K562 (cell line): ENCODE data around the gene CHRNA9. TPM values are rescaled to one million over a fixed set of nuclear protein-coding genes. Genes with fewer than 3 reads are reported as not detected.

Experiments
- CHCHD3 ChIP-seq: fragments of 250-450 bp; sonication (Bioruptor Pico); IDR thresholded peaks from 2 replicates; pipeline ENCODE4 v2.1.2; 2022; ENCODE audit warnings: mild to moderate bottlenecking
- CTBP1 ChIP-seq: fragments of 450-650 bp; IDR thresholded peaks from 2 replicates; pipeline ENCODE4 v1.6.1; 2016; ENCODE audit warnings: borderline replicate concordance
- CTCF ChIP-seq, 3 experiments: IDR thresholded peaks in 2 of 3; conservative IDR thresholded peaks in 1 of 3; 2 replicates each; pipeline ENCODE4 v1.5.1; 2011 to 2012; ENCODE audit warnings: low read length in 3 of 3, mild to moderate bottlenecking in 3 of 3, control low read depth in 2 of 3, improper control_type of control experiment in 1 of 3, inconsistent platforms in 1 of 3, low read depth in 1 of 3, mixed read lengths in 1 of 3, moderate library complexity in 1 of 3; ENCODE audit not compliant: insufficient read depth in 2 of 3
- CXXC5 ChIP-seq: fragments of 250-450 bp; sonication (Bioruptor Pico); IDR thresholded peaks from 2 replicates; pipeline ENCODE4 v1.8.0; 2022; ENCODE audit warnings: inconsistent platforms, mild to moderate bottlenecking, moderate library complexity
- EP400 ChIP-seq: fragments of 450-650 bp; IDR thresholded peaks from 2 replicates; pipeline ENCODE4 v1.6.1; 2017; ENCODE audit warnings: antibody characterized with exemption, mild to moderate bottlenecking, moderate library complexity
- GATAD2B ChIP-seq: fragments of 450-650 bp; IDR thresholded peaks from 2 replicates; pipeline ENCODE4 v1.6.1; 2017; ENCODE audit warnings: mild to moderate bottlenecking, borderline replicate concordance
- HBP1 ChIP-seq: fragments of 450-650 bp; formaldehyde crosslinking; IDR thresholded peaks from 2 replicates; pipeline ENCODE4 v1.4.0; 2022; ENCODE audit warnings: missing genetic modification characterization
- HDAC6 ChIP-seq: IDR thresholded peaks from 2 replicates; pipeline ENCODE4 v1.6.1; 2012; ENCODE audit warnings: low read depth, mild to moderate bottlenecking, control low read depth, inconsistent platforms, low read length, moderate library complexity
- KDM1A ChIP-seq, 2 experiments: fragments of 450-650 bp; IDR thresholded peaks; 2 replicates each; pipeline ENCODE4 v1.6.1; 2016; ENCODE audit warnings: mild to moderate bottlenecking in 2 of 2
- KHSRP ChIP-seq: fragments of 450-650 bp; IDR thresholded peaks from 2 replicates; pipeline ENCODE4 v1.6.1; 2017
- LCOR ChIP-seq: sonication (generic); formaldehyde crosslinking; IDR thresholded peaks from 2 replicates; pipeline ENCODE4 v1.8.0; 2022; ENCODE audit warnings: mild to moderate bottlenecking, missing genetic modification reagents
- NFIC ChIP-seq: fragments of 450-650 bp; IDR thresholded peaks from 2 replicates; pipeline ENCODE4 v1.6.1; 2017; ENCODE audit warnings: mild to moderate bottlenecking, inconsistent platforms
- NFIX ChIP-seq: fragments of 250-450 bp; sonication (Bioruptor Pico); IDR thresholded peaks from 2 replicates; pipeline ENCODE4 v1.4.0; 2020; ENCODE audit warnings: low read depth, mild to moderate bottlenecking, moderate library complexity
- OTX1 ChIP-seq: fragments of 450-650 bp; formaldehyde crosslinking; IDR thresholded peaks from 2 replicates; pipeline ENCODE4 v1.4.0; 2022; ENCODE audit warnings: mild to moderate bottlenecking
- RBM39 ChIP-seq: fragments of 200-400 bp; formaldehyde crosslinking; optimal IDR thresholded peaks from 2 replicates; pipeline ENCODE3; 2018; ENCODE audit warnings: low read depth, low read length
- SMARCB1 ChIP-seq: IDR thresholded peaks from 2 replicates; pipeline ENCODE4 v1.6.1; 2011; ENCODE audit warnings: improper control_type of control experiment, low read depth; ENCODE audit not compliant: insufficient read length
- ZNF184 ChIP-seq: sonication (generic); formaldehyde crosslinking; IDR thresholded peaks from 2 replicates; pipeline ENCODE4 v1.5.0; 2020; ENCODE audit warnings: missing genetic modification reagents
- ZNF3 ChIP-seq: fragments of 250-450 bp; sonication (Bioruptor Pico); IDR thresholded peaks from 2 replicates; pipeline ENCODE4 v1.5.0; 2021; ENCODE audit warnings: mild to moderate bottlenecking, moderate library complexity
- ZNF398 ChIP-seq: fragments of 250-450 bp; sonication (Bioruptor Pico); IDR thresholded peaks from 2 replicates; pipeline ENCODE4 v1.8.0; 2021; ENCODE audit warnings: moderate library complexity, mild to moderate bottlenecking, inconsistent platforms
- ZNF592 ChIP-seq: fragments of 450-650 bp; IDR thresholded peaks from 2 replicates; pipeline ENCODE4 v1.6.1; 2017; ENCODE audit warnings: antibody characterized with exemption, mild to moderate bottlenecking
- polyA plus RNA-seq, 8 experiments: library from polyadenylated mRNA; depleted of rRNA in 4 of 8; stranded (reverse) in 5 of 8; unstranded in 3 of 8; fragments of >200 nt; fragmentation: Nextera tagmentation in 2 of 8; fragmentation: Illumina TruSeq in 1 of 8; extraction: Ambion mirVana in 2 of 8; extraction: Trizol in 1 of 8; gene quantifications; 2 replicates each; pipeline versions ENCODE4 v1.2.1 to v1.2.3, GENCODE V29; 2011 to 2014; ENCODE audit warnings: inconsistent platforms in 1 of 8, missing spikeins in 1 of 8
- total RNA-seq, 7 experiments: library from RNA; depleted of rRNA in 6 of 7; stranded (reverse); fragments of >200 nt in 6 of 7; fragmentation: Illumina TruSeq in 2 of 7; extraction: Trizol in 2 of 7; gene quantifications; 2 replicates each; pipeline versions ENCODE4 v1.2.1 to v1.2.3, GENCODE V29; 2011 to 2021; ENCODE audit warnings: low replicate concordance in 1 of 7

CHRNA9 gene
- total and polyA plus RNA-seq, 9 of the 15 experiments (the other 6 are each of a cell fraction or from before 2014, with no cell fraction given), result not detected

GRCh38 chr4:40307627-40308497 is 27.3 kb upstream of the CHRNA9 start (continued):
- TF ChIP-seq HDAC6 (no peak), CXXC5 (CRISPR knock-in tag) (peak; percentile 80), KDM1A (IDR thresholded peaks at IDR 0.05) (peak; percentile 22 to 54; a peak in 1 of 4 replicates), CTCF (IDR thresholded peaks at IDR 0.05 in 2 of 3, conservative IDR thresholded peaks at IDR 0.05 in 1 of 3; ENCODE audit: insufficient read depth in 2 of 3, low read depth in 1 of 3, low read length in 3 of 3) (peak in 2 of 3 experiments; percentile 29 to 53; a peak in 3 of 6 replicates), EP400 (no peak), RBM39 (no peak), HBP1 (CRISPR knock-in tag) (no peak), SMARCB1 (no peak), NFIX (CRISPR knock-in tag) (no peak), NFIC (peak; percentile 60), ZNF592 (0 out of 2 replicates have a peak, but pooled peaks have one; percentile 22), CHCHD3 (no peak), KHSRP (no peak), ZNF3 (CRISPR knock-in tag) (no peak), LCOR (no peak), CTBP1 (peak; percentile 98), GATAD2B (peak; percentile 61; the same call in 1 of the 2 replicates), ZNF184 (no peak), OTX1 (CRISPR knock-in tag) (no peak), ZNF398 (CRISPR knock-in tag) (no peak)
